Measurements from ENCODE around the gene RINL.
"Not testable (repeated sequence)": the region's sequence is repeated elsewhere in the genome, so short reads cannot be mapped to it uniquely, and the experiment has no call there.

RINL gene

DNA sequence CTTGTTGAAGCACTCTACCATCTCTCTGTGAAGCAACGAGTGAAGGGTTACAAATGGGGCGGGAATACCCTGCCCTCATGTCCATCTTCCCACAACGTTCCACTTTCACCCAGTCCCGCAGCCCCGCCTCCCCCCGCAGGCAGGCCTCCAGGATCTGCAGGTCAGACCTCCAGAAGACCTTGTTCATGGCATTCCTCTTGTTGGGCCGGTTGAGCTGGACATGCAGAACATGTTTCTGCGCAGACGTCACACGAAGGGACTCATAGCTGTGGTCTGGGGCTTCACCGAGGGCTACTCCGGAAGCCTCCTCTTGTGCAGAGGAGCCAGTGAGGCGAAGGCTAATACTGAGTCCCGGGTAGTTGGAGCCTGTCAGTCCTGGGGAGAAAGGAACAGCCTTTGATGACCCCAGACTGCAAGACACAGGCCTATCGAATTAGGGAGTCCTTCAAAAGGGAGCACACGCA lies 46.9 kb downstream of the RINL start:
- peak; percentile 24 to 45 for DNase-seq

DNA sequence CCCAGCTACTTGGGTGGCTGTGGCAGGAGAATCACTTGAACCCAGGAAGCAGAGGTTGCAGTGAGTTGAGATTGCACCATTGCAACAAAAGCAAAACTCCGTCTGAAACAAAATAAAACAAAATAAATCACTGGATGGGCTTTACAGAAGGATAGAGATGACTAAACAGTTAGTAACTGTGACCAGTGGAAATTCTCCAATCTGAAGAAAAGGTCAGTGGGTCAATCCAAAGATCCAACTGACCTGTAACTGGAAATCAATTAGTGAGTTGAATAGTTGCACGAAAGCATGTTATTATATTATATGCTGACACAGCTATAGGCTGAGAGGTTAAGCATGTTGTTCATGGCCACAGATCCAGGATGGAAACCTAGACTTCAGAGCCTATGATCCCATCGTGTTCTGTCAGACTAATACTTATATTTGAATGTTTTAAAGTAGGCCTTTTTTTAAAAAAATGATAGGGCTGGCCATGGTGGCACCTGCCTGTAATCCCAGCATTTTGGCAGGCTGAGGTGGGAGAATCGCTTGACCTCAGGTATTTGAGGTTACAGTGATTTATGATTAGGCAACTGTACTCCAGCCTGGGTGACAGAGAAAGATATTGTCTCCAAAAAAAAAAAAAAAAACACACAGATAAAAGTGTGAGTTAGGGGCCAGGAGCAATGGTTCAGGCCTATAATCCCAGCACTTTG lies 47.9 kb downstream of the RINL start:
- DNase-seq: no peak

DNA sequence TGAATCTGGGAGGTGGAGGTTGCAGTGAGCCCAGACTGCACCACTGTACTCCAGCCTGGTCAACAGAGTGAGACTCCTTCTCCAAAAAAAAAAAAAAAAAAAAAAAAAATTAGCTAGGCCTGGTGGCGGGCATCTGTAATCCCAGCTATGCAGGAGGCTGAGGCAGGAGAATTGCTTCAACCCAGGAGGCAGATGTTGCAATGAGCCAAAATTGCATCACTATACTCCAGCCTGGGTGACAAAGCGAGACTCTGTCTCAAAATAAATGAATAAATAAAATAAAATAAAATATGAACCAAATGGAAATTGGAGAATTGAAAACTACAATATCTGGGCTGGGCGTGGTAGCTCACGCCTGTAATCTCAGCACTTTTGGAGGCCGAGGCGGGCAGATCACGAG lies 48.9 kb downstream of the RINL start:
- DNase-seq: peak; percentile 41 to 43

DNA sequence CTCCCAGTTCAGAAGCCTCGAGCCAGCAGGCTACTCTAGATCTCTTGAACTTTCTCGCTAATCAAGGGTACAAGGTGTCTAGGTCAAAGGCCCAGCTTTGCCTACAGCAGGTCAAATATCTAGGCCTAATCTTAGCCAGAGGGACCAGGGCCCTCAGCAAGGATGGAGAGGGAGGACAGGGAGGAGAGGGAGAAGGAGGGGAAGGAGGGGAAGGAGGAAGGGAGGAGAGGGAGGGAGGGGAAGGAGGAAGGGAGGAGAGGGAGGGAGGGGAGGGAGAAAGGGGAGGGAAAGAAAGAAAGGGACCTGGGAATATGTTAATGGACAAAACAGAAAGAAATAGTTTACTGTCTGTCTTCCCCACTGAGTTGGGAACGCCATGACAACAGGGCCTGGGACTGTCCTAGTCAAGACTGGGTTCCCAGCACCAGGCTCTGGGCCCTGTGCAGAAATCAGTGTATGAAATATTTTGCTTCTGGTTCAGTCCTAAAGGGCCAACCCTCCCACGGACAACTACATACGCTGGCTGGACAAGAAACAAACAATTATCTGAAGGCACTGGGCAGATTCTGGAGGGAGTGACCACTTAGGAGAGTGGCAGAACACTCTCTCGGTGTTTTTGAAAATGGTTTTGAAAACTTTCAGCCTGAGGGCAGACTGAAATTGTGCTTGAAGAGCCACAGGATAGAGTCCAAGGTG lies 51.1 kb downstream of the RINL start:
- no peak for DNase-seq

DNA sequence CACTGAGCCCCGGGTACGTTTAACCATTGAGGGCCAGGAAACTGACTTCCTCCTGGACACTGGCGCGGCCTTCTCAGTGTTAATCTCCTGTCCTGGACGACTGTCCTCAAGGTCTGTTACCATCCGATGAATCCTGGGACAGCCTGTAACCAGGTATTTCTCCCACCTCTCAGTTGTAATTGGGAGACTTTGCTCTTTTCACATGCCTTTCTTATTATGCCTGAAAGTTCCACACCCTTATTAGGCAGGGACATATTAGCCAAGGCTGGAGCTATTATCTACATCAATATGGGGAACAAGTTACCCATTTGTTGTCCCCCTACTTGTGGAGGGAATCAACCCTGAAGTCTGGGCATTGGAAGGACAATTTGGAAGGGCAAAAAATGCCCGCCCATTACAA lies 52.1 kb downstream of the RINL start:
- DNase-seq: not testable (repeated sequence)

DNA sequence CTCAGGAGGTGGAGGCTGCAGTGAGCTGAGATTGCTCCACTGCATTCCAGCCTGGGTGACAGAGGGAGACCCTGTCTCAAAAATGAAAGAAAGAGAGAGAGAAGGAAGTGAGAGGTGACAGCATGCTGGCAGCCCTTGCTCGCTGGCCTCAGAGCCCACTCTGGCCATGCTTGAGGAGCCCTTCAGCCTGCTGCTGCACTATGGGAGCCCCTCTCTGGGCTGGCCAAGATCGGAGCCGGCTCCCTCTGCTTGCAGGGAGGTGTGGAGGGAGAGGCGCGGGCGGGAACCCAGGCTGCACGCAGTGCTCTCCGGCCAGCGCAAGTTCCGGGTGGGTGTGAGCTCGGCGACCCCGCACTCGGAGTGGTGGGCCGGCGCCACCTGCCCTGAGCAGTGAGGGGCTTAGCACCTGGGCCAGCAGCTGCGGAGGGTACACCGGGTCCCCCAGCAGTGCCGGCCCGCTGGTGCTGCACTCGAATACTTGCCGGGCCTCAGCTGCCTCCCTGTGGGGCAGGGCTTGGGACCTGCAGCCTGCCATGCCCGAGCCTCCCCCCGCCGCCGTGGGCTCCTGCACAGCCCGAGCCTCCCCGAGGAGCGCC lies 56.7 kb downstream of the RINL start:
- not testable (repeated sequence) for DNase-seq

DNA sequence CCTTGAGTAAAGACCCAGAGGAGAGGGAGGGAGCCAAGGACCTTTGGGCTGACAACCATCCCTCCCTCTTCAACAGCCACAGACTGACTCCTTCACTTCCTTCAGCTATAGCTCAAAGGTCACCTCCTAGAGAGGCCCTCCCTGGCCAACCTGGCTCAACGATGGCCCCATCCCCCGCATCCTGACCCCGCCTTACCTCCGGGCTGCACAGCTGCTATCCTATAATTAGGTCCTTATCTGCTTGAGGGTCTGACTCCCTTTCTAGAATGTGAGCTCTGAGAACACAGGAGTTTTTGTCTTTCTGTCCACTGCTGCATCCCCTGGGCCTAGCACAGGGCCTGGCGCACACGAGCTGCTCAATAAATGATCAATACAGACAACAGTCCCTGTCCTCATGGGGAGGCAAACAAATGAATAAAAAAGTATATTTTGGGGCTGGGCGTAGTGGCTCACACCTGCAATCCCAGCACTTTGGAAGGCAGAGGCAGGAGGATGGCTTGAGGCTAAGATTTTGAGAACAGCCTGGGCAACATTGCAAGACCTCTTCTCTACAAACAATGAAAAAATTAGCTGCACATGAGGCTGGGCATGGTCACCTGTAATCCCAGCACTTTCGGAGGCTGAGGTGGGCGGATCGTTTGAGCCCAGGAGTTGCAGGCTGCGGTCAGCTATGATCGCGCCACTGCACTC lies 58.7 kb downstream of the RINL start:
- no peak for DNase-seq

Data from AML-193 (cell line).